ENCODE measurements around the gene CLASP1. TPM values are rescaled to one million over a fixed set of nuclear protein-coding genes. Genes with fewer than 3 reads are reported as not detected.
"Not testable (repeated sequence)": the region's sequence is repeated elsewhere in the genome, so short reads cannot be mapped to it uniquely, and the experiment has no call there.

Gene CLASP1
- total RNA-seq, 2 donors from 2014 or later, result 63.4 to 69.5 TPM

GRCh38 chr2:121468936-121469335 is 180.3 kb downstream of the CLASP1 start:
- Mint-ChIP-seq H3K27me3 (no peaks in the 10 kb centered on the region), H3K4me3 (no peak overlapping the region), H3K36me3 (ENCODE audit: low read depth) (peaks cover 17% of the 10 kb centered on the region), H3K4me1 (peaks cover 13% of the 10 kb centered on the region), H3K27ac (no peak overlapping the region)
- H3K9me3 ChIP-seq (ENCODE audit: control insufficient read depth, low read length, poor library complexity, severe bottlenecking), result no peaks in the 10 kb centered on the region
- ATAC-seq, result no peak
- DNase-seq, result no peak

- Mint-ChIP-seq H3K27ac (peak overlapping the region; percentile 47), H3K27me3 (no peaks in the 10 kb centered on the region)
- no peak for DNase-seq
Measured at GRCh38 chr2:121459291-121459690, 190.0 kb downstream of the CLASP1 start.

GRCh38 chr2:121456325-121456724 is 192.9 kb downstream of the CLASP1 start:
- ATAC-seq, result no peak
- Mint-ChIP-seq H3K4me1 (peaks cover 2% of the 10 kb centered on the region), H3K27me3 (no peaks in the 10 kb centered on the region), H3K27ac (no peak overlapping the region), H3K4me3 (no peak overlapping the region), H3K36me3 (ENCODE audit: low read depth) (peaks cover 10% of the 10 kb centered on the region)
- H3K9me3 ChIP-seq (ENCODE audit: control insufficient read depth, low read length, poor library complexity, severe bottlenecking), result no peaks in the 10 kb centered on the region
- no peak for DNase-seq

More at GRCh38 chr2:121459291-121459690, 190.0 kb downstream of the CLASP1 start:
- Mint-ChIP-seq H3K4me3 (peak overlapping the region; percentile 19), H3K36me3 (ENCODE audit: low read depth) (peaks cover 4% of the 10 kb centered on the region), H3K4me1 (no peaks in the 10 kb centered on the region)
- no peaks in the 10 kb centered on the region for H3K9me3 ChIP-seq (ENCODE audit: control insufficient read depth, low read length, poor library complexity, severe bottlenecking)
- no peak for ATAC-seq

- ATAC-seq, result no peak
- no peaks in the 10 kb centered on the region for H3K9me3 ChIP-seq (ENCODE audit: control insufficient read depth, low read length, poor library complexity, severe bottlenecking)
- DNase-seq, result no peak
- Mint-ChIP-seq H3K27ac (no peak overlapping the region), H3K27me3 (no peaks in the 10 kb centered on the region), H3K4me3 (no peak overlapping the region), H3K4me1 (peaks cover 2% of the 10 kb centered on the region), H3K36me3 (ENCODE audit: low read depth) (peaks cover 12% of the 10 kb centered on the region)
Measured at GRCh38 chr2:121455446-121455845, 193.8 kb downstream of the CLASP1 start.

GRCh38 chr2:121454549-121455090 is 194.6 kb downstream of the CLASP1 start:
- ATAC-seq (no peak), DNase-seq (no peak)
- Mint-ChIP-seq H3K36me3 (ENCODE audit: low read depth) (peaks cover 12% of the 10 kb centered on the region), H3K4me1 (peaks cover 2% of the 10 kb centered on the region), H3K27ac (no peak overlapping the region), H3K4me3 (no peak overlapping the region), H3K27me3 (no peaks in the 10 kb centered on the region)
- no peaks in the 10 kb centered on the region for H3K9me3 ChIP-seq (ENCODE audit: control insufficient read depth, low read length, poor library complexity, severe bottlenecking)

GRCh38 chr2:121451398-121451797 is 197.9 kb downstream of the CLASP1 start:
- Mint-ChIP-seq H3K36me3 (ENCODE audit: low read depth) (peaks cover 17% of the 10 kb centered on the region), H3K4me3 (no peak overlapping the region), H3K27ac (no peak overlapping the region), H3K27me3 (no peaks in the 10 kb centered on the region), H3K4me1 (peaks cover 6% of the 10 kb centered on the region)
- no peaks in the 10 kb centered on the region for H3K9me3 ChIP-seq (ENCODE audit: control insufficient read depth, low read length, poor library complexity, severe bottlenecking)
- no peak for DNase-seq
- ATAC-seq, result no peak

- Mint-ChIP-seq H3K4me3 (no peak overlapping the region), H3K36me3 (ENCODE audit: low read depth) (peaks cover 18% of the 10 kb centered on the region), H3K27me3 (no peaks in the 10 kb centered on the region), H3K27ac (peak overlapping the region; percentile 19), H3K4me1 (peaks cover 6% of the 10 kb centered on the region)
- ATAC-seq (no peak), DNase-seq (no peak)
- H3K9me3 ChIP-seq (ENCODE audit: control insufficient read depth, low read length, poor library complexity, severe bottlenecking), result no peaks in the 10 kb centered on the region
Measured at GRCh38 chr2:121450301-121450700, 199.0 kb downstream of the CLASP1 start.

GRCh38 chr2:121446647-121447241 is 202.5 kb downstream of the CLASP1 start:
- Mint-ChIP-seq H3K4me3 (no peak overlapping the region), H3K27ac (no peak overlapping the region), H3K27me3 (no peaks in the 10 kb centered on the region), H3K4me1 (peaks cover 11% of the 10 kb centered on the region), H3K36me3 (ENCODE audit: low read depth) (peaks cover 19% of the 10 kb centered on the region)
- no peak for DNase-seq
- H3K9me3 ChIP-seq (ENCODE audit: control insufficient read depth, low read length, poor library complexity, severe bottlenecking), result no peaks in the 10 kb centered on the region
- ATAC-seq, result no peak

GRCh38 chr2:121442889-121443288 is 206.4 kb downstream of the CLASP1 start:
- DNase-seq (no peak), ATAC-seq (no peak)
- Mint-ChIP-seq H3K27me3 (no peaks in the 10 kb centered on the region), H3K4me1 (peaks cover 11% of the 10 kb centered on the region), H3K4me3 (no peak overlapping the region), H3K36me3 (ENCODE audit: low read depth) (peaks cover 19% of the 10 kb centered on the region), H3K27ac (no peak overlapping the region)
- no peaks in the 10 kb centered on the region for H3K9me3 ChIP-seq (ENCODE audit: control insufficient read depth, low read length, poor library complexity, severe bottlenecking)

- H3K4me3 Mint-ChIP-seq; H3K36me3 Mint-ChIP-seq (ENCODE audit: low read depth); H3K27ac Mint-ChIP-seq; DNase-seq; H3K4me1 Mint-ChIP-seq; ATAC-seq; H3K27me3 Mint-ChIP-seq; H3K9me3 ChIP-seq (ENCODE audit: control insufficient read depth, low read length, poor library complexity, severe bottlenecking): not testable (repeated sequence)
Measured at GRCh38 chr2:121438290-121438689, 211.0 kb downstream of the CLASP1 start.

- no peaks in the 10 kb centered on the region for H3K27me3 Mint-ChIP-seq
- no peak for DNase-seq
- ATAC-seq, result no peak
- H3K4me1 Mint-ChIP-seq, result no peaks in the 10 kb centered on the region
- H3K4me3 Mint-ChIP-seq, result no peak overlapping the region
- no peak overlapping the region for H3K27ac Mint-ChIP-seq
- H3K9me3 ChIP-seq (ENCODE audit: control insufficient read depth, low read length, poor library complexity, severe bottlenecking), result no peaks in the 10 kb centered on the region
- peaks cover 2% of the 10 kb centered on the region for H3K36me3 Mint-ChIP-seq (ENCODE audit: low read depth)
Measured at GRCh38 chr2:121436918-121437317, 212.3 kb downstream of the CLASP1 start.

- peaks cover 2% of the 10 kb centered on the region for H3K36me3 Mint-ChIP-seq (ENCODE audit: low read depth)
- no peak for DNase-seq
- H3K4me3 Mint-ChIP-seq, result no peak overlapping the region
- no peaks in the 10 kb centered on the region for H3K27me3 Mint-ChIP-seq
- peak overlapping the region; percentile 32 for H3K27ac Mint-ChIP-seq
- no peak for ATAC-seq
- H3K9me3 ChIP-seq (ENCODE audit: control insufficient read depth, low read length, poor library complexity, severe bottlenecking), result no peaks in the 10 kb centered on the region
- no peaks in the 10 kb centered on the region for H3K4me1 Mint-ChIP-seq
Measured at GRCh38 chr2:121435790-121436189, 213.5 kb downstream of the CLASP1 start.

GRCh38 chr2:121431214-121431613 is 218.0 kb downstream of the CLASP1 start:
- Mint-ChIP-seq H3K27me3 (no peaks in the 10 kb centered on the region), H3K4me3 (no peak overlapping the region), H3K4me1 (peaks cover 2% of the 10 kb centered on the region), H3K36me3 (ENCODE audit: low read depth) (peaks cover 9% of the 10 kb centered on the region), H3K27ac (no peak overlapping the region)
- no peaks in the 10 kb centered on the region for H3K9me3 ChIP-seq (ENCODE audit: control insufficient read depth, low read length, poor library complexity, severe bottlenecking)
- DNase-seq, result no peak
- ATAC-seq, result no peak

GRCh38 chr2:121429927-121430520 is 219.2 kb downstream of the CLASP1 start:
- no peaks in the 10 kb centered on the region for H3K9me3 ChIP-seq (ENCODE audit: control insufficient read depth, low read length, poor library complexity, severe bottlenecking)
- no peak for ATAC-seq
- peaks cover 2% of the 10 kb centered on the region for H3K4me1 Mint-ChIP-seq
- H3K27ac Mint-ChIP-seq, result no peak overlapping the region
- no peaks in the 10 kb centered on the region for H3K27me3 Mint-ChIP-seq
- peaks cover 12% of the 10 kb centered on the region for H3K36me3 Mint-ChIP-seq (ENCODE audit: low read depth)
- DNase-seq, result no peak
- H3K4me3 Mint-ChIP-seq, result no peak overlapping the region
